NOMO-1 treated with dmso at 0.1 percent for 144 hours (cell line): Measurements from ENCODE around the gene LILRB2.
"Not testable (repeated sequence)": the region's sequence is repeated elsewhere in the genome, so short reads cannot be mapped to it uniquely, and the experiment has no call there.

ENCODE experiments used
- DNase-seq: peaks from one replicate; lab custom pipeline; 2025; ENCODE audit not compliant: unreplicated experiment; lab: John Stamatoyannopoulos, UW

LILRB2 gene

GRCh38 chr19:54275951-54276350 lies 5.0 kb downstream of the LILRB2 start:
- DNase-seq, result no peak

- not testable (repeated sequence) for DNase-seq
Measured at GRCh38 chr19:54274516-54274915, 6.4 kb downstream of the LILRB2 start.

GRCh38 chr19:54273821-54274220 lies 7.1 kb downstream of the LILRB2 start:
- no peak for DNase-seq

- DNase-seq, result not testable (repeated sequence)
Measured at GRCh38 chr19:54272181-54272580, 8.7 kb downstream of the LILRB2 start.

- DNase-seq, result not testable (repeated sequence)
Measured at GRCh38 chr19:54271587-54271986, 9.3 kb downstream of the LILRB2 start.

GRCh38 chr19:54271106-54271505 lies 9.8 kb downstream of the LILRB2 start:
- peak; percentile 26 for DNase-seq

- no peak for DNase-seq
Measured at GRCh38 chr19:54268936-54269335, 12.0 kb downstream of the LILRB2 start.

GRCh38 chr19:54266133-54266532 lies 14.8 kb downstream of the LILRB2 start:
- DNase-seq, result peak; percentile 10

GRCh38 chr19:54262470-54262869 lies 18.4 kb downstream of the LILRB2 start:
- no peak for DNase-seq

- no peak for DNase-seq
Measured at GRCh38 chr19:54262066-54262465, 18.8 kb downstream of the LILRB2 start.

- no peak for DNase-seq
Measured at GRCh38 chr19:54257116-54257480, 23.8 kb downstream of the LILRB2 start, which contains the start of gene LILRB5. LILRB5 (minus strand) TSS chr19:54257273; CDS start chr19:54257193, 80 bp downstream.

GRCh38 chr19:54256250-54257115 lies 24.4 kb downstream of the LILRB2 start:
- no peak for DNase-seq

GRCh38 chr19:54255105-54255775 lies 25.7 kb downstream of the LILRB2 start:
- no peak for DNase-seq

GRCh38 chr19:54254195-54254906 lies 26.6 kb downstream of the LILRB2 start:
- DNase-seq, result no peak

GRCh38 chr19:54253331-54254194 lies 27.3 kb downstream of the LILRB2 start:
- DNase-seq, result no peak

GRCh38 chr19:54252845-54253244 lies 28.1 kb downstream of the LILRB2 start:
- no peak for DNase-seq

GRCh38 chr19:54252243-54252642 lies 28.7 kb downstream of the LILRB2 start:
- DNase-seq, result no peak

- DNase-seq, result peak; percentile 85
Measured at GRCh38 chr19:54248016-54248601, 32.8 kb downstream of the LILRB2 start.

- no peak for DNase-seq
Measured at GRCh38 chr19:54247106-54247930, 33.6 kb downstream of the LILRB2 start.
